GM12892 (cell line): Measurements from ENCODE around the gene FBLIM1.

Experiments
- POLR2A ChIP-seq: IDR thresholded peaks from 2 replicates; pipeline ENCODE4 v1.6.1; 2011; ENCODE audit warnings: low read depth, low read length, control low read depth
- POLR2AphosphoS5 ChIP-seq: IDR thresholded peaks from 2 replicates; pipeline ENCODE4 v1.6.1; 2011; ENCODE audit warnings: low read depth, low read length, control low read depth
- TAF1 ChIP-seq: IDR thresholded peaks from 2 replicates; pipeline ENCODE4 v1.6.1; 2011; ENCODE audit warnings: low read depth, mild to moderate bottlenecking, control low read depth, low read length, borderline replicate concordance

DNA sequence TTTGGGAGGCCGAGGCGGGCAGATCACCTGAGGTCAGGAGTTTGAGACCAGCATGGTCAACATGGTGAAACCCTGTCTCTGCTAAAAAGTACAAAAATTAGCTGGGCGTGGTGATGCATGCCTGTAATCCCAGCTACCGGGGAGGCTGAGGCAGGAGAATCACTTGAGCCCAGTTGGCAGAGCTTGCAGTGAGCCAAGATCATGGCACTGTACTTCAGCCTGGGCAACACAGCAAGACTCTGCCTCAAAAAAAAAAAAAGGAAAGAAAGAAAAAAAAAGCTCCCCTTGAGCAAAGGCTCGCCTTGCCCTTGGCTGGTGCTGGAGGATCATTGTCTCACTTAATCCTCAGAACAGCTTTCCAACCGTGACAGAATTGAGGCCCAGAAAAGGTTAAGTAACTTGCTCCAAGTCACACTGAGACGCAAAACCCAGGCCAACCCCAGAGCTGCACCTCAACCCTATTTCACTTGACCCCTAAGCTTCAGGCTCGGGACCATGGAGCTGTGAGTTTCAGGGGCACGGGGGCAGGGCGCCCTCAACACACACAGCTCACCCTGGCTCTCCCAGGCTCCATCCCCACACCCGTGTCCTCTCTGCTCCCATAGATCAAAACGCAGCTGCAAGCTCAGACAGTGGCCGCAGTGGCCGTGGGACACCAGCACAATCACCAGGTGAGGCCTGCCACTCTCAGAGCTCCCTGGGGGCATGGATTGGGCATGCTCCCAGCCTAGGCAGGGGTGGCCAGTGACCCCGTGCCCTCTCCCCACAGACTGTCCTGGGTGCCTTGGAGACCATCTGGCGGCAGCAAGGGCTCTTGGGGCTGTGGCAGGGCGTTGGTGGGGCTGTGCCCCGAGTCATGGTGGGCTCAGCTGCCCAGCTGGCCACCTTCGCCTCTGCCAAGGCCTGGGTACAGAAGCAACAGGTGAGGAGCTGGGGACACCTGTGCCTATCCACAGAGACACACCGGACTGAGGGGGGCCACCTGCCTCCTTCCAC lies 21.0 kb upstream of the FBLIM1 start:
- TF ChIP-seq TAF1 (no peak), POLR2A (no peak), POLR2AphosphoS5 (no peak)
